ENCODE data around the gene PER3. TPM values are rescaled to one million over a fixed set of nuclear protein-coding genes. Genes with fewer than 3 reads are reported as not detected.

PER3 gene
- polyA plus RNA-seq, 1 donor from 2014 or later = 0.84 TPM

- H3K27me3 ChIP-seq (ENCODE audit: insufficient read depth, low read depth, low read length) = no peaks in the 10 kb centered on the region
- H3K9me3 ChIP-seq (ENCODE audit: low read length) = no peaks in the 10 kb centered on the region
- no peak overlapping the region for H3K9ac ChIP-seq (ENCODE audit: low read length)
- H3K4me3 ChIP-seq (ENCODE audit: low read length) = no peak overlapping the region
- H3K27ac ChIP-seq (ENCODE audit: low read length) = no peak overlapping the region
- H2AFZ ChIP-seq (ENCODE audit: low read depth, low read length) = no peak overlapping the region
- H3K4me2 ChIP-seq (ENCODE audit: low read length) = no peak overlapping the region
- no peak for TF ChIP-seq MXI1 (conservative IDR thresholded peaks at IDR 0.05; ENCODE audit: poor library complexity, severe bottlenecking)
- no peak for TF ChIP-seq TAF1 (IDR thresholded peaks at IDR 0.05; ENCODE audit: low read depth)
- TF ChIP-seq EP300 (conservative IDR thresholded peaks at IDR 0.05; ENCODE audit: poor library complexity, severe bottlenecking) = no peak
- no peak for TF ChIP-seq CTCF (IDR thresholded peaks at IDR 0.05; ENCODE audit: poor library complexity, severe bottlenecking)
- no peak for TF ChIP-seq POLR2AphosphoS5 (IDR thresholded peaks at IDR 0.05)
- no peaks in the 10 kb centered on the region for H3F3A ChIP-seq (ENCODE audit: insufficient read depth, low read length, poor library complexity, severe bottlenecking)
- H3K79me2 ChIP-seq (replicated peaks; ENCODE audit: insufficient read depth, low read length) = no peaks in the 10 kb centered on the region
- H3K9me2 ChIP-seq (ENCODE audit: insufficient read depth, low read length) = no peaks in the 10 kb centered on the region
- no peaks in the 10 kb centered on the region for H3K36me3 ChIP-seq (ENCODE audit: insufficient read depth, low read length)
- no peaks in the 10 kb centered on the region for H4K20me1 ChIP-seq (ENCODE audit: insufficient read depth)
Observed at GRCh38 chr1:7781923-7782495, 2.1 kb upstream of the PER3 start.

- Histone ChIP-seq H2AFZ (ENCODE audit: low read depth, low read length) (no peak overlapping the region), H3K9me2 (ENCODE audit: insufficient read depth, low read length) (no peaks in the 10 kb centered on the region), H3K4me3 (ENCODE audit: low read length) (peak overlapping the region; percentile 63), H3K9ac (ENCODE audit: low read length) (no peak overlapping the region), H3K79me2 (replicated peaks; ENCODE audit: insufficient read depth, low read length) (no peaks in the 10 kb centered on the region), H3F3A (ENCODE audit: insufficient read depth, low read length, poor library complexity, severe bottlenecking) (no peaks in the 10 kb centered on the region), H3K27me3 (ENCODE audit: insufficient read depth, low read depth, low read length) (no peaks in the 10 kb centered on the region), H3K9me3 (ENCODE audit: low read length) (no peaks in the 10 kb centered on the region), H3K4me2 (ENCODE audit: low read length) (no peak overlapping the region), H4K20me1 (ENCODE audit: insufficient read depth) (no peaks in the 10 kb centered on the region), H3K36me3 (ENCODE audit: insufficient read depth, low read length) (no peaks in the 10 kb centered on the region), H3K27ac (ENCODE audit: low read length) (no peak overlapping the region)
- TF ChIP-seq SMC3 (conservative IDR thresholded peaks at IDR 0.05; ENCODE audit: poor library complexity) (no peak), EZH2 (IDR thresholded peaks at IDR 0.05; ENCODE audit: borderline replicate concordance, insufficient read depth, low read length, poor library complexity, severe bottlenecking) (no peak), RAD21 (conservative IDR thresholded peaks at IDR 0.05) (no peak), EP300 (conservative IDR thresholded peaks at IDR 0.05; ENCODE audit: poor library complexity, severe bottlenecking) (no peak)
Observed at GRCh38 chr1:7783178-7783711, 846 bp upstream of the PER3 start.

- Histone ChIP-seq H3K27ac (ENCODE audit: low read length) (no peak overlapping the region), H3K4me2 (ENCODE audit: low read length) (no peak overlapping the region), H4K20me1 (ENCODE audit: insufficient read depth) (no peaks in the 10 kb centered on the region), H3F3A (ENCODE audit: insufficient read depth, low read length, poor library complexity, severe bottlenecking) (no peaks in the 10 kb centered on the region), H3K36me3 (ENCODE audit: insufficient read depth, low read length) (no peaks in the 10 kb centered on the region), H3K9me3 (ENCODE audit: low read length) (no peaks in the 10 kb centered on the region), H3K27me3 (ENCODE audit: insufficient read depth, low read depth, low read length) (no peaks in the 10 kb centered on the region), H3K9me2 (ENCODE audit: insufficient read depth, low read length) (no peaks in the 10 kb centered on the region), H3K4me3 (ENCODE audit: low read length) (peak overlapping the region; percentile 54), H3K79me2 (replicated peaks; ENCODE audit: insufficient read depth, low read length) (no peaks in the 10 kb centered on the region), H3K9ac (ENCODE audit: low read length) (no peak overlapping the region), H2AFZ (ENCODE audit: low read depth, low read length) (no peak overlapping the region)
- no peak for TF ChIP-seq RAD21 (conservative IDR thresholded peaks at IDR 0.05)
- no peak for TF ChIP-seq SMC3 (conservative IDR thresholded peaks at IDR 0.05; ENCODE audit: poor library complexity)
- TF ChIP-seq EP300 (conservative IDR thresholded peaks at IDR 0.05; ENCODE audit: poor library complexity, severe bottlenecking) = no peak
- TF ChIP-seq MXI1 (conservative IDR thresholded peaks at IDR 0.05; ENCODE audit: poor library complexity, severe bottlenecking) = no peak
- no peak for TF ChIP-seq POLR2AphosphoS5 (IDR thresholded peaks at IDR 0.05)
- no peak for TF ChIP-seq CTCF (IDR thresholded peaks at IDR 0.05; ENCODE audit: poor library complexity, severe bottlenecking)
- no peak for TF ChIP-seq REST (IDR thresholded peaks at IDR 0.05; ENCODE audit: borderline replicate concordance)
- TF ChIP-seq EZH2 (IDR thresholded peaks at IDR 0.05; ENCODE audit: borderline replicate concordance, insufficient read depth, low read length, poor library complexity, severe bottlenecking) = no peak
- TF ChIP-seq TAF1 (IDR thresholded peaks at IDR 0.05; ENCODE audit: low read depth) = no peak
Observed at GRCh38 chr1:7784492-7785071, 491 bp downstream of the PER3 start.

All from neural cell (in vitro differentiated cells).